K562 (cell line): ENCODE measurements around the gene CRYBA4. TPM values are rescaled to one million over a fixed set of nuclear protein-coding genes. Genes with fewer than 3 reads are reported as not detected.

ENCODE experiments used
- ARID3A ChIP-seq: IDR thresholded peaks from 2 replicates; pipeline ENCODE4 v1.6.1; 2012; ENCODE audit warnings: low read depth, low read length, improper control_type of control experiment, borderline replicate concordance
- BACH1 ChIP-seq: fragments of 200-800 bp; sonication (Bioruptor generic); IDR thresholded peaks from 2 replicates; pipeline ENCODE4 v1.6.1; 2016; ENCODE audit warnings: missing genetic modification characterization, missing compliant biosample characterization
- CXXC5 ChIP-seq: fragments of 250-450 bp; sonication (Bioruptor Pico); IDR thresholded peaks from 2 replicates; pipeline ENCODE4 v1.8.0; 2022; ENCODE audit warnings: inconsistent platforms, mild to moderate bottlenecking, moderate library complexity
- EP400 ChIP-seq: fragments of 450-650 bp; IDR thresholded peaks from 2 replicates; pipeline ENCODE4 v1.6.1; 2017; ENCODE audit warnings: antibody characterized with exemption, mild to moderate bottlenecking, moderate library complexity
- GTF2E2 ChIP-seq: fragments of 200-800 bp; sonication (Bioruptor generic); IDR thresholded peaks from 2 replicates; pipeline ENCODE4 v1.6.1; 2016; ENCODE audit warnings: missing genetic modification characterization, missing compliant biosample characterization
- HDAC8 ChIP-seq: fragments of 450-650 bp; IDR thresholded peaks from 2 replicates; pipeline ENCODE4 v1.6.1; 2016; ENCODE audit warnings: mild to moderate bottlenecking, missing genetic modification characterization, moderate library complexity, missing compliant biosample characterization
- HEY1 ChIP-seq: fragments of 250-450 bp; sonication (Bioruptor Pico); IDR thresholded peaks from 2 replicates; pipeline ENCODE4 v1.5.0; 2020; ENCODE audit warnings: mild to moderate bottlenecking, moderate library complexity, borderline replicate concordance
- JUNB ChIP-seq: fragments of 450-650 bp; formaldehyde crosslinking; conservative IDR thresholded peaks from 2 replicates; pipeline ENCODE4 v1.4.0; 2020; ENCODE audit warnings: mild to moderate bottlenecking
- MAFF ChIP-seq: IDR thresholded peaks from 2 replicates; pipeline ENCODE4 v1.6.1; 2012; ENCODE audit warnings: low read length, improper control_type of control experiment
- MCM7 ChIP-seq, 2 experiments: fragments of 450-650 bp; IDR thresholded peaks; 2 replicates each; pipeline ENCODE4 v1.6.1; 2016 to 2018
- MITF ChIP-seq: IDR thresholded peaks from 2 replicates; pipeline ENCODE4 v1.6.1; 2014; ENCODE audit warnings: antibody characterized with exemption
- NEUROD1 ChIP-seq: fragments of 150-350 bp; IDR thresholded peaks from 2 replicates; pipeline ENCODE4 v1.6.1; 2014; ENCODE audit warnings: borderline replicate concordance, low read length, low read depth; ENCODE audit not compliant: partially characterized antibody
- PHF8 ChIP-seq: fragments of 200-600 bp; sonication (generic); IDR thresholded peaks from 2 replicates; pipeline ENCODE4 v1.6.1; 2012; ENCODE audit warnings: mixed run types, mild to moderate bottlenecking, inconsistent platforms, low read length, moderate library complexity, borderline replicate concordance
- POLR2AphosphoS5 ChIP-seq: IDR thresholded peaks from 2 replicates; pipeline ENCODE4 v1.6.1; 2011; ENCODE audit warnings: mild to moderate bottlenecking, low read depth, low read length, moderate library complexity; ENCODE audit not compliant: control insufficient read depth, insufficient read depth
- RBFOX2 ChIP-seq: fragments of 200-400 bp; formaldehyde crosslinking; IDR thresholded peaks from 2 replicates; pipeline ENCODE4 v1.6.1; 2017; ENCODE audit warnings: low read depth, mild to moderate bottlenecking, low read length, moderate library complexity
- RBM15 ChIP-seq: fragments of 200-400 bp; formaldehyde crosslinking; IDR thresholded peaks from 2 replicates; pipeline ENCODE4 v1.6.1; 2018; ENCODE audit warnings: mild to moderate bottlenecking, low read length, moderate library complexity; ENCODE audit not compliant: insufficient read depth
- RBM25 ChIP-seq: fragments of 200-400 bp; formaldehyde crosslinking; IDR thresholded peaks from 2 replicates; pipeline ENCODE4 v1.6.1; 2018; ENCODE audit warnings: low read length, low read depth, moderate library complexity; ENCODE audit not compliant: severe bottlenecking
- SPI1 ChIP-seq: IDR thresholded peaks from 2 replicates; pipeline ENCODE4 v1.6.1; 2011; ENCODE audit warnings: low read depth, low read length, control low read depth, borderline replicate concordance
- SRF ChIP-seq, 2 experiments: fragments of 250-450, 450-650 bp in 1 of 2; sonication (Bioruptor Pico) in 1 of 2; sonication (generic) in 1 of 2; formaldehyde crosslinking; IDR thresholded peaks; 2 replicates each; pipeline versions ENCODE4 v1.5.0 to v1.5.1; 2020 to 2022; ENCODE audit warnings: mild to moderate bottlenecking in 1 of 2, missing genetic modification reagents in 1 of 2
- YY1 ChIP-seq, 3 experiments: IDR thresholded peaks; 2 replicates each; pipeline ENCODE4 v1.6.1; 2011; ENCODE audit warnings: low read length in 2 of 3, mild to moderate bottlenecking in 2 of 3, moderate library complexity in 2 of 3, borderline replicate concordance in 1 of 3, control low read depth in 1 of 3, low read depth in 1 of 3; ENCODE audit not compliant: insufficient read depth in 3 of 3, insufficient replicate concordance in 2 of 3, control insufficient read depth in 1 of 3, insufficient read length in 1 of 3; ENCODE audit errors: extremely low read depth in 1 of 3
- ZNF232 ChIP-seq: sonication (generic); formaldehyde crosslinking; IDR thresholded peaks from 2 replicates; pipeline ENCODE4 v1.8.0; 2022; ENCODE audit warnings: mild to moderate bottlenecking, missing genetic modification reagents
- ZNF316 ChIP-seq: fragments of 450-650 bp; IDR thresholded peaks from 2 replicates; pipeline ENCODE4 v1.6.1; 2016
- ZNF347 ChIP-seq: fragments of 450-650 bp; formaldehyde crosslinking; IDR thresholded peaks from 2 replicates; pipeline ENCODE4 v1.4.0; 2020; ENCODE audit warnings: low read depth, mild to moderate bottlenecking, moderate library complexity
- polyA plus RNA-seq, 8 experiments: library from polyadenylated mRNA; depleted of rRNA in 4 of 8; stranded (reverse) in 5 of 8; unstranded in 3 of 8; fragments of >200 nt; fragmentation: Nextera tagmentation in 2 of 8; fragmentation: Illumina TruSeq in 1 of 8; extraction: Ambion mirVana in 2 of 8; extraction: Trizol in 1 of 8; gene quantifications; 2 replicates each; pipeline versions ENCODE4 v1.2.1 to v1.2.3, GENCODE V29; 2011 to 2014; ENCODE audit warnings: inconsistent platforms in 1 of 8, missing spikeins in 1 of 8
- total RNA-seq, 7 experiments: library from RNA; depleted of rRNA in 6 of 7; stranded (reverse); fragments of >200 nt in 6 of 7; fragmentation: Illumina TruSeq in 2 of 7; extraction: Trizol in 2 of 7; gene quantifications; 2 replicates each; pipeline versions ENCODE4 v1.2.1 to v1.2.3, GENCODE V29; 2011 to 2021; ENCODE audit warnings: low replicate concordance in 1 of 7
- TF ChIP-seq, protein P1 (sequence below): fragments of 450-650 bp; conservative IDR thresholded peaks from 2 replicates; pipeline ENCODE4 v1.6.1; 2016; ENCODE audit warnings: missing genetic modification characterization, low read depth, mild to moderate bottlenecking, missing compliant biosample characterization, moderate library complexity

The CRYBA4 gene
- total and polyA plus RNA-seq, 9 of the 15 experiments (the other 6 are each of a cell fraction or from before 2014, with no cell fraction given) = 0.59 to 3.3 (median 1.6) TPM

DNA sequence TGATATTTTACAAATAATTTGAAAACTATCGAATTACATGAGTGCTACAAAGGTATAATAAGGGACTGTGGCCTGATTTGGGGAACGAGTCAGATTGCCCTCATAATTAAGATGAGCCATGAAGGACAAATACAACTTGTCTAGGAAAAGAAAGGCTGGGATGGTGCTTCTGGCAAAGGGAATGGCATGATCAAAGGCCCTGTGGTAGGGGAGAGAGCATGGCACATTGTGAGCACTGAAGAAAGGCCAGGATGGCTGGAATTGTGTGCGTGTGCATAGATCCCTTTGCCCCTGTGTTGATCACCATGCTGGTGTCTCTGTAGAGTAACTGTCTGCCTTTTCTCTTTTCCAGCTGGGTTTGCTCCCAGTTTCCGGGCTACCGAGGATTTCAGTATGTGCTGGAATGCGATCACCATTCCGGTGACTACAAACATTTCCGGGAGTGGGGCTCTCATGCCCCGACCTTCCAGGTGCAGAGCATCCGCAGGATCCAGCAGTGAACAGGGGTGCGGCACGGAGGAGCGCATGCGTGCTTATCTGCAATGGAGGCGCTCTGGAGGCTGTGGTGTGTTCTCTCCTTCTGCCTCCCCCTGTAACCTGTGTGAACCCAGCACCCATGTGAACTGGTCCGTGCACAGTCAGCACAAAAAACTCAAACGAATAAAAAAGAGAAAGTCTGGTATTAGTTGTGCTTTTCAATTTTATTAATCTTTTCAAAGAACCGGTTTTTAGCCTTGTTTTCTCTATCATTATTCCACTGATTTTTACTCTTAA lies 8.4 kb downstream of the CRYBA4 start (continued):
- TF ChIP-seq JUNB (CRISPR knock-in tag) (no peak), ARID3A (no peak), YY1 (IDR thresholded peaks at IDR 0.05; ENCODE audit: borderline replicate concordance in 1 of 3, control insufficient read depth in 1 of 3, extremely low read depth in 1 of 3, insufficient read depth in 3 of 3, insufficient read length in 1 of 3, insufficient replicate concordance in 2 of 3, low read depth in 1 of 3, low read length in 2 of 3) (peak in 2 of 3 experiments; percentile 13 to 76), RBM25 (peak; percentile 93), BACH1 (tag) (no peak), MAFF (peak; percentile 75), HEY1 (CRISPR knock-in tag) (no peak), POLR2AphosphoS5 (no peak), ZNF316 (peak; percentile 96), PHF8 (no peak), MITF (no peak), ZNF347 (CRISPR knock-in tag) (no peak), NEUROD1 (no peak), GTF2E2 (tag) (no peak), SPI1 (no peak), EP400 (no peak), CXXC5 (CRISPR knock-in tag) (peak; percentile 44), ZNF232 (CRISPR knock-in tag) (no peak), RBFOX2 (0 out of 2 replicates have a peak, but pooled peaks have one; percentile 29), RBM15 (no peak), MCM7 (IDR thresholded peaks at IDR 0.05) (no peak), HDAC8 (tag) (no peak), SRF (CRISPR knock-in tag; IDR thresholded peaks at IDR 0.05) (no peak)
- TF ChIP-seq, protein P1, sequence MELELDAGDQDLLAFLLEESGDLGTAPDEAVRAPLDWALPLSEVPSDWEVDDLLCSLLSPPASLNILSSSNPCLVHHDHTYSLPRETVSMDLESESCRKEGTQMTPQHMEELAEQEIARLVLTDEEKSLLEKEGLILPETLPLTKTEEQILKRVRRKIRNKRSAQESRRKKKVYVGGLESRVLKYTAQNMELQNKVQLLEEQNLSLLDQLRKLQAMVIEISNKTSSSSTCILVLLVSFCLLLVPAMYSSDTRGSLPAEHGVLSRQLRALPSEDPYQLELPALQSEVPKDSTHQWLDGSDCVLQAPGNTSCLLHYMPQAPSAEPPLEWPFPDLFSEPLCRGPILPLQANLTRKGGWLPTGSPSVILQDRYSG (tag) = peak; percentile 61; the same call in 1 of the 2 replicates
